DOHH2 (cell line): ENCODE results near the gene NBEA.

ENCODE experiments used
- H3F3A ChIP-seq: fragments of 200-600 bp; sonication (generic), shearing (Covaris generic); 2 replicates; pipeline ENCODE4 v1.6.0; 2016; ENCODE audit warnings: antibody characterized with exemption, mild to moderate bottlenecking; ENCODE audit not compliant: control insufficient read depth, insufficient read depth
- H3K27ac ChIP-seq: fragments of 200-600 bp; sonication (generic); 2 replicates; pipeline ENCODE4 v1.5.1; 2014; ENCODE audit warnings: low read depth, mild to moderate bottlenecking, low read length, moderate library complexity
- H3K27me3 ChIP-seq: fragments of 200-600 bp; sonication (generic); 2 replicates; pipeline ENCODE4 v1.6.1; 2014; ENCODE audit warnings: mild to moderate bottlenecking, low read length, mixed read lengths; ENCODE audit not compliant: control insufficient read depth
- H3K36me3 ChIP-seq: fragments of 200-600 bp; sonication (generic); 2 replicates; pipeline ENCODE4 v1.6.1; 2014; ENCODE audit warnings: mild to moderate bottlenecking, low read length, moderate library complexity, mixed read lengths; ENCODE audit not compliant: control insufficient read depth
- H3K4me1 ChIP-seq: fragments of 200-600 bp; sonication (generic); 2 replicates; pipeline ENCODE4 v1.6.1; 2014; ENCODE audit warnings: mild to moderate bottlenecking, low read length, mixed read lengths; ENCODE audit not compliant: control insufficient read depth
- H3K4me2 ChIP-seq: fragments of 200-600 bp; sonication (generic); 2 replicates; pipeline ENCODE4 v1.6.0; 2014; ENCODE audit warnings: mild to moderate bottlenecking, low read length, moderate library complexity
- H3K4me3 ChIP-seq: fragments of 200-600 bp; sonication (generic); 2 replicates; pipeline ENCODE4 v1.5.1; 2014; ENCODE audit warnings: mild to moderate bottlenecking, low read length, mixed read lengths
- H3K79me2 ChIP-seq: fragments of 200-600 bp; sonication (generic); 2 replicates; pipeline ENCODE4 v1.6.1; 2014; ENCODE audit warnings: mild to moderate bottlenecking, low read length, mixed read lengths; ENCODE audit not compliant: control insufficient read depth
- H3K9me2 ChIP-seq: fragments of 200-600 bp; sonication (generic); replicated peaks from 2 replicates; pipeline ENCODE4 v1.6.1; 2014; ENCODE audit warnings: mild to moderate bottlenecking, low read length, mixed read lengths; ENCODE audit not compliant: control insufficient read depth
- H3K9me3 ChIP-seq: fragments of 200-600 bp; sonication (generic); 2 replicates; pipeline ENCODE4 v1.6.1; 2014; ENCODE audit warnings: antibody characterized with exemption, low read length, mixed read lengths; ENCODE audit not compliant: control insufficient read depth, insufficient read depth
- H4K20me1 ChIP-seq: fragments of 200-600 bp; sonication (generic); 2 replicates; pipeline ENCODE4 v1.6.0; 2014; ENCODE audit warnings: low read depth, mild to moderate bottlenecking, antibody characterized with exemption, low read length, moderate library complexity; ENCODE audit not compliant: control insufficient read depth, insufficient read depth
- CTCF ChIP-seq: fragments of 200-600 bp; sonication (generic); IDR thresholded peaks from one replicate; pipeline ENCODE4 v1.5.1; 2014; ENCODE audit warnings: antibody characterized with exemption, mild to moderate bottlenecking, low read depth, low read length; ENCODE audit not compliant: poor library complexity, severe bottlenecking
- EZH2phosphoT487 ChIP-seq: fragments of 200-600 bp; sonication (generic); IDR thresholded peaks from 2 replicates; pipeline ENCODE4 v1.6.1; 2017; ENCODE audit warnings: borderline replicate concordance, mild to moderate bottlenecking, antibody characterized with exemption, low read length, moderate library complexity, mixed read lengths

NBEA gene

GRCh38 chr13:35219021-35219420 is 277.0 kb downstream of the NBEA start:
- H3K27me3 ChIP-seq = no peaks in the 10 kb centered on the region
- H3K79me2 ChIP-seq = no peaks in the 10 kb centered on the region
- no peaks in the 10 kb centered on the region for H3K4me1 ChIP-seq
- H4K20me1 ChIP-seq = no peaks in the 10 kb centered on the region
- no peaks in the 10 kb centered on the region; the same call in 1 of the 2 replicates for H3K9me3 ChIP-seq
- TF ChIP-seq EZH2phosphoT487 (no peak), CTCF (no peak)
- H3K9me2 ChIP-seq = no peaks in the 10 kb centered on the region
- no peaks in the 10 kb centered on the region for H3K36me3 ChIP-seq
- no peaks in the 10 kb centered on the region for H3F3A ChIP-seq
- no peak overlapping the region for H3K4me3 ChIP-seq
- no peak overlapping the region for H3K27ac ChIP-seq
- H3K4me2 ChIP-seq = no peak overlapping the region

DNA sequence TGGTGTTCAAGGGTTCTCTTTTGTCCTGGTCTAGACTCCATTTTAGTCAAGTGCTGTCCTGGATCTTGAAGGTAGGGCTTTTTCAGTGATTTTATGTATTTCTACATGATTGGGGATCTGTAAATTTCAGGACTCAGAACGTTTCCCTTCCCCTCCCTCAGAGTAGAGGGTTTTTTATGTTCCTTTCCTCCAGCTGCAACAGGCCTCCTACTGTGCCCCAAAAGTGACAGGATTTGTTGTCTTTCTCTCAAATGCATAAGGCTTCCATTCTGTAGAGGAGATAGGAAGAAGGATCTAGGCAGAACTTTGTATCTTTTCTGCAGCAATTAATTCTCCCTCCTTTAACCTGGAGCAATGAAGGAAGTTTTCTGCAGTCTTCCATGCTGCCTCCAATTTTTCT is 283.1 kb downstream of the NBEA start:
- Histone ChIP-seq H4K20me1 (no peaks in the 10 kb centered on the region), H3K9me3 (no peaks in the 10 kb centered on the region), H3K27me3 (no peaks in the 10 kb centered on the region), H3K9me2 (no peaks in the 10 kb centered on the region), H3F3A (no peaks in the 10 kb centered on the region), H3K27ac (no peak overlapping the region), H3K4me3 (no peak overlapping the region), H3K79me2 (no peaks in the 10 kb centered on the region), H3K36me3 (no peaks in the 10 kb centered on the region), H3K4me1 (no peaks in the 10 kb centered on the region), H3K4me2 (no peak overlapping the region)
- TF ChIP-seq EZH2phosphoT487 = no peak
- TF ChIP-seq CTCF = no peak

DNA sequence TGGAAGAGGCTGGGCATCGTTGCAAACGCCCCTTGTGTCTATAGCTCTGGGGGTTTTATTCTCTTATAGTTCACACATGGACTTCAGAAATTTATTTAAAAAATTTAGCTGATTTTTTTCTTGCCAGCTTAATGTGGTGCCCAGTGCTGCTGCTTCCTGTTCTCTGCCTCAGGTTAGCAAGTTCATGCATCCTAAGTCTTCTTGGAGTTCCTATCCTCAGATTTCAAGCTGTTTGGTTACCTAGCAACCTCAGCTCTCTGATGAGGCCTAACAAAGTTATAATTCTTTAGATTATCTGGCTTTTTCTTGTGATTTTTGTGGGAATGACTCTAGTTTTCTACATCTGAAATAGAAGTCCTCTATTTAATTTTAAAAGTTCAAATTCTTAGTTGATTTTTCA is 283.5 kb downstream of the NBEA start:
- H3K27me3 ChIP-seq = no peaks in the 10 kb centered on the region
- no peak overlapping the region for H3K4me2 ChIP-seq
- H3K79me2 ChIP-seq = no peaks in the 10 kb centered on the region
- H3K9me3 ChIP-seq = no peaks in the 10 kb centered on the region
- no peaks in the 10 kb centered on the region for H4K20me1 ChIP-seq
- H3K36me3 ChIP-seq = no peaks in the 10 kb centered on the region
- H3K9me2 ChIP-seq = no peaks in the 10 kb centered on the region
- no peaks in the 10 kb centered on the region for H3K4me1 ChIP-seq
- no peak for TF ChIP-seq CTCF
- TF ChIP-seq EZH2phosphoT487 = no peak
- H3K4me3 ChIP-seq = no peak overlapping the region
- H3F3A ChIP-seq = no peaks in the 10 kb centered on the region
- H3K27ac ChIP-seq = no peak overlapping the region

GRCh38 chr13:35228536-35228935 is 286.5 kb downstream of the NBEA start:
- H4K20me1 ChIP-seq = no peaks in the 10 kb centered on the region
- H3K4me2 ChIP-seq = no peak overlapping the region
- no peaks in the 10 kb centered on the region for H3K36me3 ChIP-seq
- no peaks in the 10 kb centered on the region for H3K4me1 ChIP-seq
- no peaks in the 10 kb centered on the region for H3F3A ChIP-seq
- H3K79me2 ChIP-seq = no peaks in the 10 kb centered on the region
- H3K4me3 ChIP-seq = no peak overlapping the region
- no peak overlapping the region for H3K27ac ChIP-seq
- no peaks in the 10 kb centered on the region for H3K9me3 ChIP-seq
- no peaks in the 10 kb centered on the region for H3K9me2 ChIP-seq
- TF ChIP-seq EZH2phosphoT487 = no peak
- no peak for TF ChIP-seq CTCF
- H3K27me3 ChIP-seq = no peaks in the 10 kb centered on the region
